ELR (cell line): ENCODE data around the gene LRRC1.

ENCODE experiments used
- DNase-seq: peaks from one replicate; pipeline ENCODE4 v3.0.0-alpha.2; 2015; ENCODE audit warnings: low read depth

The LRRC1 gene

DNA sequence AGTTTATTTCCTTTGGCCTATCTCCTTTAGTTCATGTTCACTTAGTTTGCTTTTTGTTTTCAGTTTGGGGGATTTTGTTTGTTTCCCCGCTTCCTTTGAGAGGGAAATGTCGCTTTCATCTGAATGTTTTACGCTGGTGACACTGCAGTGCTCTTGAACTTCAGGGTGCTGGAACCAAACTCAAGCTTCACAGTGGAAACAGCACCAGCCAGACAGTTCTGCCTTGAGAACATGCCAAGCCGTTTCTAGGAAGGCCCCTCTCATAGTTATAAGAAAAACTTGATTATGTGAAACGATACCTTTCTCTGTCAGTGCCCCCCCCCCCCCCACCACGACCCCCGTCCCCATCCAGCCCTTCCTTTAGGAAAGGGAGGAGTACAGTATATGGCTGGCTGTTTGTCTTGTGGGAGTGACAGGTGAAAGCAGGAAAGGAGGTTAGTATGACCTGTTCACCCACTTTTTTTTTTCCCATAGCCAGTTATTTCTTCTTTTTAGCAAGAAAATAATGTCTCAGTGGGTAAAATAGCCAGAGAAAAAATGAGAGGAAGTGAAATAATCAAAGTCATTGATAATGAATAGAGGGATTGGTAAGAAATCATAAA is 130.1 kb downstream of the LRRC1 start:
- no peak for DNase-seq

DNA sequence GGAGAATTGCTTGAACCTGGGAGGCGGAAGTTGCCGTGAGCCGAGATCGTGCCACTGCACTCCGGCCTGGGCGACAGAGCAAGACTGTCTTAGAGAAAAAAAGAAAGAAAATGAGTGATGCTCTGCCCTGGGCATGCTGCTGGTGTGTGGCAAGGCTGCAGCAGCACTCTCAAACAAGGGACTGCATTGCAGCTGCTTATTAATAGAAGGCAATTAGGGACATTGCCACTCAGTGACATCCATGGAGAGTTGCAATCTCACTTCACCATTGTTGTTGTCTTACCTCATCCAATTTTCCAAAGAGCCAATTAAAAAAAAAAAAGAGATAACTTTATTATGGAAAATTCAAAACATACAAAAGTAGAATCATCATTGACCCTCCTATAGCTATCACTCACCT is 131.1 kb downstream of the LRRC1 start:
- DNase-seq, result no peak

DNA sequence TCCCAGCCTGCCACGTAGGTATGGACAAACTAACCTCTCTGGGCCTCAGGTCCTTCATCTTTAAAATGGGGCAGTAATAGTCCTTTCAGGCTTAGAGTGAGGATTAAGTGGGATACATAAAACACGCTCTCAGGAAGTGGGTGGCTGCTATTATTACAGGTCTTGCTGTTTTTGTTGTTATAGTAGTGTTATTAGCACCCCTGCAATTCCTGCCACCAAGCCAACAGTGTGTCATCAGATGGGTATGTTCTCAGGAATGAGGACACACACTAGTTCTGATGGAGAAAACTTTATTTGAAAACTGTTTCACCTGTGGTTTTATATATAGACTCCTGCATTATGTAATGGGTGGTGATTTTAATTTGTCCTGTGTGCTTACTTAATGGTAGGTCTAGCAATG is 131.7 kb downstream of the LRRC1 start:
- peak; percentile 34 for DNase-seq

DNA sequence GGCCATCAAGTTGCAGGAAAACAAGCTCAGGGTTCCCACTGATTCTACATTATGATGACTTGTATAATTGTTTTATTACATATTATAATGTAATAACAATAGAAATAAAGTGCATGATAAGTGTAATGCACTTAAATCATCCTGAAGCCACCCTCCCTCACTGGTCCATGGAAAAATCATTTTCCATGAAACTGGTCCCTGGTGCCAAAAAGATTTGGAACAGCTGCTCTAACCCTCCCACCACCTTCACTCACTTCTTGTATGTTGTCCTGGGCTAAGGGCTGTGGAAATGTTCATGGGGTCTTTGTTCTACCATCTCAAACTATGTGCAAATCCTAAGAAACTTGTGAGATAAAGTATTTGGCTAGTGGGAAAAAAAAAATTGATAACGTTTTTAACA is 133.8 kb downstream of the LRRC1 start:
- DNase-seq, result no peak

DNA sequence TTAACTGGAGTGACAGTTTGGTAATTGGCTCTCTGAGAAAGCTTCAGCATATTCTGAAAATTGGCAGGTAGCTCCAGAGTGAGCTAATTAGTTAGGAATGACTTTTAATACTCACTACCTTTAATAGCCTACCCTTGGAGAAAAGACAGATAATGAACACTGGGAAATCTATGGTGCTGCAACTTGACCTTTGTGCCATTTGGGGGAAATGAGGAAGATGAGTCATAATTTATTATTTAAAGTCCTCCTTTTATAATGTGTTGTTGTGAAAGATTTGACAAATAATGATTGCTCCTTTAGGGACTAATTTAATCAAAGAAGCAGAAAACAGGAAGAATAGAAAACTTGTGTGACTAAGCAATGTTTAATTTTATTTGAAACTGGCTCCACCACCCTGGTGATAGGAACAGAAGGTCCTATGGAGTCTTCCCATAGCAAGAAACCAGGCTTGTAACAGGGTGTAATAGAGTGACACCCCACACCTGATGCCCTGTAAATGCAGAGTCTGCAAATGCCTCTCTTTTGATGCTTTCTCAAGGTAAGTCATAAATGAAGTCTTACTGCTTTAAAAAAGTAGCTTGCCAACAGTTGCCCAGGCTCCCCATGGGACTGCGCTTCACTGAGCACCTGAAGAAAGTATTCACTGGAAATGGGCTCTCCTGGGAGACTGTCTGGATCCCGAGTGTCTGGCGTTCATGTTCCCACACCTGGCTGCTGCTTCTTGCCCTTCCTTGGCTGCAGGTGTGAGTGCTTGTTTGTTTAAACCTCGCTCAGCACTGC is 134.4 kb downstream of the LRRC1 start:
- DNase-seq, result no peak

DNA sequence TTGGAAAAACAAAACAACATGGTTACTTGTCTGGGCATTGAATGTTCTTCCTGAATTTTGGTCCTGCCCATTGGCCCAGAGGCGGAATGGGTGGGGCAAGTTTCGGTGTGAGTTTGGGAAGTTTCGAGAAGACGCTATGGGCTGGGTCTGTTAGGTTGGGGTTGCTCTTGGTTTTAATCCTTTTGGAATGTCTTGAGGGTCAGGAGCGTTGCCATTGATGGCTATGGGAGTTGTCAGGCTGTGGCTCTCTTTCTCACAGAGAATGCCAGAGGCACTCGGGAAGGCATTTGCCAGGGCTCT is 135.0 kb downstream of the LRRC1 start:
- DNase-seq, result no peak

DNA sequence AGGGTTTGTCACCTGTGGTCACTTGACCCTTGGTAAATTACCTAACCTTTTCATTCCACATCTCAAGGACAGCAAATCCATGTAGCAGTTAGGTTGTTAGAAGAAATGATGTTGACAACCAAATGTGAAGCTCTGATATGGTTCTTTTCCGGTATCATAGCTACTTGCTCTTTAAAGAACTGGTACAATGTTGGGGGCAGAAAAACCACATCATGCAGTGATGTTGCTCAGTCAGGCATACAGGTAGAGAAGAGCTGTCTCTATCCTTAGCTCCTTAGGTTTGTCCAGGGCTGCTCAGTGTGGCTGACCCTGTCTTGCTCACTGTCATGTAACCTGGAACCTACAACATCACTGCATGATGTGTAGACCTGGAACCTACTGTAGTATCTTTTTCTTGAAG is 135.5 kb downstream of the LRRC1 start:
- DNase-seq, result no peak

DNA sequence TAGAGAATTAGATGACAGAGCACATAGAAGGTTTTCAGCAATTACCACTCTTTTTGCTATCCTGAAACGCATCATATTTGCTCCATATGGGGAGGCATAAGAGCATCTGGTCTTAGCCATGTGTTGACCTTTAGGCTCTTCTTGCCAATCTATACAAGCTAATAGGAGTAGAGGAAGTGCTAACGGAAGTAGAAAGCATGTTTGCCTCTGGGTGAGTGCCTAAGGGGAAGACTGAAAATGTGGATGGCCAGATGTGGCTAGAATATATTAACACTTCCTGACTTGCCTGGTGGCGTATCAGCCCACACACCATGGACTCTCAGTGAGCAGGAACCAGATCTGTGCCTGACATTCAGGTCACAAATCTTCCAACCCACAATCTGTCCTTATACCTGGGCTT is 136.3 kb downstream of the LRRC1 start:
- no peak for DNase-seq

DNA sequence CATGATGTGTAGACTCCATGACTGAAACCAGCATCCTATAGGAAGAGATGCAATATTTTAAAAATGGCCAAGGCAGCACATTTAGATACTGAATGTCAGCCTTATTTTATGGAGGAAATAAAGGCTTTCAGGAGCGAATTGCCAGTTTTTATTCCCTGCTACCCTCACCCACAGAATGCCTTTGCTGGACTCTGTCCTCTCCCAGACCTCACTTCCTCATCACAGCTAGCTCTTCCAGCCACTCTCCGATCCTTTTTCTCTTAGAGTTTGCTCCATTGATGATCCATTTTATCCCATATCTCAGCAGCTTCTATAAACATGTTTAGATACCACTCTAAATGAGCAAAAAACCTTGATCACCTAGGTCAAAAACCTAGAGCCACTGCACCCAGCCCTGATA is 137.7 kb downstream of the LRRC1 start:
- no peak for DNase-seq

DNA sequence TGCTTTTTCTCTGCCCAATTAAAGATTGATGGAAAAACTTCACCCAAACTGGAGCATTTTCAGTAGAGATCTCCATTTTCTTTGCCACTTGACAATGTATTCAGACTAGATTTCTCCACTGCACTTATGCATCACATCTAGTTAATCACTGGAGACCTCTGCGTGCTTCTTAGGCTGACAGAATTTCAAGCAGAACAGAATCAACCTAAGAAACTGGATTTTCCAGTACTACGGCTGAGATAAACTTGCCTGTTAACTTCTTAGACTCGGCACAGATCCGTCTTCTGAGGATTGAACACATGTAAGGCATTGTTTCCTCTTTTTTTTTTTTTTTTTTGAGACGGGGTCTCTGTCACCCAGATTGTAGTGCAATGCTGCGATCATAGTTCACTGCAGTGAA is 139.2 kb downstream of the LRRC1 start:
- no peak for DNase-seq

DNA sequence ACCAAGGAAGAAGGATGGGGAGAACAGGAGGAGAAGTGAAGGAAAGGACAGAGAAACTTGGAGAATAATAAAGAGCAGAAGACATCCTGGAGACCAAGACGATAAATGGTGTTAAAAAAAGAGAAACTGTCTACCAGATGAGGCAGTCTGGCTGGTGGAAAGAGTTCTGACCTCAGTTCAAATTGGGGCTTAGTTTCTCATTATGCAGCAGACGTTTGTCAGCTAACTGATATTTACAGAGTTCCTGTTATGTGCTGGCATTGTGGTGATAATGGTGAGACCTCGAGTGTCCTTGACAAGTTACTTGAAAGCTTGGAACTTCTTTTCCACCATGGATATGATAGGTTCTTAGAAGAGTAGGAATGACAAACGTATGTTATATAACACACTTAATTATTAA is 142.7 kb downstream of the LRRC1 start:
- DNase-seq, result no peak

DNA sequence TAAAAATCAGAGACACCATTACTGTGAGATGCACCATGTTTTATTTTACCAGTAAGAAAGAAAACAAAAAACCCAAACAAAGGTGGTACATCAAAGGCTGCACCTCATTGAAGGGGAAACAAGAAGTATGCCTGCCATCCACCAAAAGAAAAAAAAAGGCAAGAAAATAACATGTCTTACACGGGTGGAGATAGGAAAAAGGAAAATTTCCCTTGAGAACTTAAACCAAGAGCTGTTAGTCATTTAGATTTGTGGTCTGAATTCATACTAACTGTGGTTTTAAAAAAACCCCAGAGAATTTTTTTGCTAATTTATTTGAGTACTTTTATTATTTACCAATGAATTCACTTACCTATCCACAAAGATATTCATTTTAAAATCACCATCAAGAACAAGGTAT is 144.0 kb downstream of the LRRC1 start:
- DNase-seq, result peak; percentile 62

DNA sequence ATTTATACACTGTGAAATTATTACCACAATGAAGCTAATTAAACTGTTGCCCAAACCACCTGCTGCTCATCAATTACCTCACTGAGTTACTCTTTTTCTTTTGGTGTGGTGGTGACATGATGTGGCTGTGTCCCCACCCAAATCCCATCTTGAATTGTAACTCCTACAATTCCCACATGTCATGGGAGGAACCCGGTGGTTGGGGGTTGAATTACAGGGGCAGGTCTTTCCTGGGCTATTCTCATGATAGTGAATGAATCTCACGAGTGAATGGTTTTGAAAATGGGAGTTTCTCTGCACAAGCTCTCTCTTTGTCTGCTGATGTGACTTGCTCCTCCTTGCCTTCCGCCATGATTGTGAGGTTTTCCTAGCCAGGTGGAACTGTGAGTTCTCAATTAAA is 145.0 kb downstream of the LRRC1 start:
- DNase-seq, result no peak

DNA sequence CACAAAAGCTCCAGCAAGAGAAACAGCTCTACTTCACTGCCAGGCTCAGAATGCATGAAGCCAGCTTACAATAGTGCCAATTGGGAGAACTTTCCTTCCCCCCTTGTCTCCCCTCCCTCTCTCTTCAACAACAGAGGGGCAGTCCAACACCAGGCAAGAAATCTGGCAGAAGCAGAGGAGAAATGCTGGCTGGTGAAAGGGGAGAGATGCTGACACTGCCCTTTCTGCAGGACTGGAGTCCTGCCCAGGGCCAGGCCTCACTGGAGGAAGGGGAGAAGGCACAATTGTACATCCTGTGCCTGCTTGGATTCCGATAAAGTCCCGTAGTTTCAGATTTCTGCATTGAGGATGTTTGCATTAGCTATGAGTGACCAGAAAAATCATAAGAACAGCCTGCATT is 148.6 kb downstream of the LRRC1 start:
- no peak for DNase-seq

DNA sequence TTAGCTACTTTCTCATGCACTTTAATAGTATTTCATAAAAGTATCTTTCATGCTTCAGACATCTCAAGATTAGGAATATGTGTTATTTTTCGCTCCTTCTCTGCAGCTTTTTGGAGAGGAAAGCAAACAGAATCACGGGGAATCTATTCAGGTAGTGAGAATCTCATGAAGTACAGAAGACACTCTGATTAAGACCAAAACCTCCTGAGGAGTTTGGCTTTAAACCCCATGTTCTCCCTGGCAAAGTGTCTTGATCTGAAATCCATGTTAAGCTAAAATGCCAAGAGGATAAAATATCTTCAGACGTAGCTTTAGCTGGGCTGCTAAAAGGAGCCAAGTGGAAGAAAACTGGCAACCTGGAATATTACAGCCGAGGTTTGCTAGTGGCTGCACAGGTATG is 149.3 kb downstream of the LRRC1 start:
- DNase-seq, result no peak

DNA sequence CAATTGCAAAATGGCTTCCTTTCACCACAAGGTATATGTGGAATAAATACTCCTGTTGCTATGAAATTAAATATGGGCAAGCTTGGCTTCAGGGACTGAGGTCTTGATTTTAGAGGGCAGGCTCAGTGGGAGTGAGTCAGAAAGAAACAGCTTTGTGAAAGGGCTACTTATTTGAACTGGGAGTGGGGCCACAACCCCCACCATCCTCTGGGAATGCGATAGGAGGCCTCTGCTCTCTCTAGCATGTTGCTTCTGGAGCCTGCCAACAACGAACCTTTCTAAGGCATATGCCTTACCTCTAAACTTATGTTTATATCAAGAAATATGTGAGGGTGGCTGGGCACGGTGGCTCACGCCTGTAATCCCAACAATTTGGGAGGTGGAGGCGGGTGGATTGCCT is 149.7 kb downstream of the LRRC1 start:
- no peak for DNase-seq

DNA sequence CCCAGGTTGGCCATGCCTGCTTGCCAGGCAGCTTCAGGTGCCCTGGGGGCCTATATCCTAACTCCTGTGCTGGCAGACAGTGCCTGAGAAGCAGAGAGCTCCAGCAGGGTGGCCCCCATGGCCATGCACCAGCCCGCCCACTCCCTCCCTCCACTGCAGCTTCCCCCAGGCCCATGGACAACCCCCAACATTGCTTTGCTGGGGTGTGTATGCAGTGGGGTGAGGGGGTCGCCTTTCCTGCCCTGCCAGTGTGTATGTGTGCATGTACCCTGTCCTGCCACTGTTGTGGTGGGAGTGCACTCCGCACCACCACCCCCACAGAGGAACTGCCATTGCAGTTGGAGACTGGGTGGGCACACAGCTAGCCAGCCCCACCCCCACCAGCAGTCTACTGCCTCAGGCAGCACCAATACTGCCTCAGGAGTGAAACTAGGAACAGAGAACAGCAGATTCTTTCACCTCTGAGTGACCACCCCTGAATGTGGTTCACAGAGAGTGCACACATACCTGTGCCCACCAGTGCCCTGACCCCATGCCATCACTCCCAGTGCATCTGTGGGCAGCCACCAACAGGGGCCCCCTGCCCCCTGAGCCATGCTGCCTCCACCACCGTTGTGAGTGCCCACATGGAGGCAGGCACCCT is 151.1 kb downstream of the LRRC1 start:
- DNase-seq, result no peak

DNA sequence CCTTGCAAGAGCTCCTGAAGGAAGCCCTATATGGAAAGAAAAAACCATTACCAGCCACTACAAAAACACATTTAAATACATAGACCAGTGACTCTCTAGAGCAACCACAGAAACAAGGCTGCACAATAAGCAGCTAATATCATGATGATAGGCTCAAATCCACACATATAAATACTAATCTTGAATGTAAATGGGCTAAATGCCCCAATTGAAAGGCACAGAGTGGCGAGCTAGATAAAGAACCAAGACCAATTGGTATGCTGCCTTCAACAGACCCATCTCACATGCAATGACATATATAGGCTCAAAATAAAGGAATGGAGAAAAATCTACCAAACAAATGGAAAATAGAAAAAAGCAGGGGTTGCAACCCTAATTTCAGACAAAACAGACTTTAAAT is 153.0 kb downstream of the LRRC1 start:
- no peak for DNase-seq

DNA sequence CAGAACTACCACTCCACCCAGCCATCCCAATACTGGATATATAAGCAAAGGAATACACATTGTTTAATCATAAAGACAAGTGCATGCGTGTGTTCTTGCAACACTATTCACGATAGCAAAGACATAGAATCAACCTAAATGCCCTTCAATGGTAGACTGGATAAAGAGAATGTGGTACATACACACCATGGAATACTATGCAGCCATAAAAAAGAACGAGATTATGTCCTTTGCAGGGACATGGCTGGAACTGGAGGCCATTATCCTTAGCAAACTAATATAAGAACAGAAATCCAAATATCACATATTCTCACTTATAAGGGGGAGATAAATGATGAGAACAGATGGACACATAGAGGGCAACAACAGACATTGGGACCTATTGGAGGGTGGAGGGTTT is 156.6 kb downstream of the LRRC1 start:
- DNase-seq, result no peak

DNA sequence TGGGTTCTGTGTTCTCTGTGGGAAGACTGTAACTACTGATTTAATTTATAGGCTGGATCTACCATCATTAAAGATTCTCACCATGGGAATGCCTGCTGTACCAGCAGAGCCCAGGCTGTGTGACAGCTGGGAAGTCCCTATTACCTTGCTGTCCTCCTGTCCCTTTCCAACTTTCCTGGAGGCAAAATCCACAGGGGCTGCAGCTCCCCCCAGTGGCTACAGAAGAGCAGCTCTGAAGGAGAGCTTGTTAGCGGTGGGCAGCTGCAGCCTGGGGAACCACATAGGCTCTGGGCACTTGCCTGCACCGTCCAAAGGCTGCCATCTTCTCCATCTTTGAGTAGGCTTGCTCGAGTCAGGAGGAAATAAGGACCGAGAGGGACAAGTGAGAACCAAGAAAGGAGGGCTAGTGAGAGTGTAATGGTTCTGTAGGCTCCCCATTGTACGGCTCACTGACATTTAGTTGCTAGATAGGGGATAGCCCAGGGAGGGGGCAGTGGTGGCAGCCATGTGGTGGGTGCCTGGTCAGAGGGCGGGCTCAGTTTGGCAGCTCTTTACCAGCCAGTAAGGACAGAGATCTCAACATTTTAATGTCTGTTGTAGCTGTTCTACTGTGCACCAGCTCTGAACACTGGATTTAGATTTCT is 161.4 kb downstream of the LRRC1 start:
- DNase-seq, result peak; percentile 77

DNA sequence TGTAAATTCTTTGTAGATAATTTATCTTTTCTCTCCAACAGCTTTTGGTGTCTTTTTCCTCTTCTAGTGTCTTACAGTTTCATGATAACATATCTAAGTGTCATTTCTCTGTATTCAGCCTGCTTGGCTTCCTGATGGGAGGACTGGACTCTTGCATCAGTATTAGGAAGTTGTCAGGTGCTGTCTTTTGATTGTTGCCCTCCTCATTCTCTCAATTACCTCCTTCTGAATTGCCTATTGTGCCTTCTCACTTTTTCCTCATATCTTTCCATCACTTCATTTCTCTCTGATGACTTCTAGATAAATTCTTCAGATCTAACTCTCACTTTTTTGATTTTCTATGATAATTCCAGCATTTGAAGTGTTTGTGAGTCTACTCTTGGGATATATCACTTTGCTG is 162.0 kb downstream of the LRRC1 start:
- no peak for DNase-seq

DNA sequence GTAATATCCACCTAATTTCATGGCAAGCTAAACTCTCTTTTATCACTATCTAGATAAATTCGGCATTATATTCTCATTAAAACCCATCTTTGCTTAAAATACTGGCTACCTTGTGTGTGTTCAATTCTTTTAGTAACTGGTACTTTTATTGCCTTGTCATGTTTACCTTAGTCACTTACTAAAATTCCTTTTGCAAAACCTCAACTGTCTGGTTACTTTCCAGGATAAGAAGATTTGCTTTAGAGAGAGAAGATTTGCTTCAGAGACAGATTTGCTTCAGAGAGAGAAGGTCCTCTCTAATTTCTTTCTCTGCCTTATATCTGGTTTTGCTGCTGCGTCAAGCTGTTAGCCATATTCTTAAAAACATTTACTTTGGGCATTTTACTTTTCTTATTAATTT is 164.9 kb downstream of the LRRC1 start:
- peak; percentile 55 for DNase-seq

DNA sequence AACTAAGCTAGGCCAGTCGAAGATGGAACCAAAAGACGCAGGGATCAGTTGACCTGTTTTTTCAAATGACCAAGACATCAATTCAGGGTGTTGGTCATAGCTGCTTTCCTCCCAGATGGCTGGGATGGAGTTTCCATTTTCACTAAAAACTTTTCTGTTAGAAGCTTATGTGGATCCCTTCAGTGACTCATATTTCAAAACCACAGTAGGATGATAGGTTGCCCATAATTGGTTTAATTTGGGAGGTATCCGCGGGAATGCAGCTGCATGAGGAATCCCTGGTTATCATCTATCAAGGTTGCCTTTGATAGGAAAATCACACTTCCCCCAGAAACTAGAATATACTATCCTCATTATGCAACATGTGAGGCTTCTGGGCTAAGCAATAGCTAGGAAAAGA is 165.5 kb downstream of the LRRC1 start:
- DNase-seq, result peak; percentile 67
